ENCODE measurements around the gene CD59.
"Not testable (repeated sequence)": the region's sequence is repeated elsewhere in the genome, so short reads cannot be mapped to it uniquely, and the experiment has no call there.

DNA sequence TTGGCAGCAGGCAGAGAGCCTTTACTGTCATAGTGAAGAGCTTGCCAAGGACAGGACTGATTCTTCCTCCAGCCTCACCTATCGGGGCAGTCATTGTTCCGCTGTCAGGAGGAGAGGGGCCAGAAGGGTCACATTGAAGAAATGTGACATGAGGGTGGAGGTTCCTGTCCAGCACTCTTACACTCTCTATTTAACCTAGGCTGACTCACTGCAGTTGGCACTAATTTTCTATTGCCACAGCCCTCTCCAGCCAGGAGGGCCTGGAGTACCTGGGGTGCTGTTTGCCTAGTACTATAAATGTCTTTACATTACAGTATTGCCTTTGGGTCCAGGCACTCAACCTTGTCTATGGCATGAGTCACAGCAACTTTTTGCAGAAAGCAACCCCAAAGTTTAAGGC lies 28.4 kb downstream of the CD59 start:
- TF ChIP-seq POLR2A, POLR2AphosphoS5 (IDR thresholded peaks at IDR 0.05): not testable (repeated sequence)
- TF ChIP-seq, protein P1, sequence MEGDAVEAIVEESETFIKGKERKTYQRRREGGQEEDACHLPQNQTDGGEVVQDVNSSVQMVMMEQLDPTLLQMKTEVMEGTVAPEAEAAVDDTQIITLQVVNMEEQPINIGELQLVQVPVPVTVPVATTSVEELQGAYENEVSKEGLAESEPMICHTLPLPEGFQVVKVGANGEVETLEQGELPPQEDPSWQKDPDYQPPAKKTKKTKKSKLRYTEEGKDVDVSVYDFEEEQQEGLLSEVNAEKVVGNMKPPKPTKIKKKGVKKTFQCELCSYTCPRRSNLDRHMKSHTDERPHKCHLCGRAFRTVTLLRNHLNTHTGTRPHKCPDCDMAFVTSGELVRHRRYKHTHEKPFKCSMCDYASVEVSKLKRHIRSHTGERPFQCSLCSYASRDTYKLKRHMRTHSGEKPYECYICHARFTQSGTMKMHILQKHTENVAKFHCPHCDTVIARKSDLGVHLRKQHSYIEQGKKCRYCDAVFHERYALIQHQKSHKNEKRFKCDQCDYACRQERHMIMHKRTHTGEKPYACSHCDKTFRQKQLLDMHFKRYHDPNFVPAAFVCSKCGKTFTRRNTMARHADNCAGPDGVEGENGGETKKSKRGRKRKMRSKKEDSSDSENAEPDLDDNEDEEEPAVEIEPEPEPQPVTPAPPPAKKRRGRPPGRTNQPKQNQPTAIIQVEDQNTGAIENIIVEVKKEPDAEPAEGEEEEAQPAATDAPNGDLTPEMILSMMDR (IDR thresholded peaks at IDR 0.05) = not testable (repeated sequence)
